ENCODE data around the gene TIAM1. TPM values are rescaled to one million over a fixed set of nuclear protein-coding genes. Genes with fewer than 3 reads are reported as not detected.

Gene TIAM1
- total RNA-seq, 1 donor = 16.3 TPM

- no peaks in the 10 kb centered on the region for H3K79me2 ChIP-seq (ENCODE audit: insufficient read depth, low read length)
- no peak overlapping the region for H3K4me3 ChIP-seq (ENCODE audit: insufficient read depth, low read length)
- no peaks in the 10 kb centered on the region for H4K20me1 ChIP-seq (ENCODE audit: insufficient read depth, low read length)
- DNase-seq (ENCODE audit: insufficient read length, low spot score, missing footprints) = peak; percentile 38
- no peaks in the 10 kb centered on the region for H3K4me1 ChIP-seq (ENCODE audit: insufficient read depth, low read length)
- no peak overlapping the region for H2AFZ ChIP-seq (ENCODE audit: low read length)
- no peaks in the 10 kb centered on the region for H3K27me3 ChIP-seq (ENCODE audit: insufficient read depth, low read length)
- H3K27ac ChIP-seq (ENCODE audit: low read depth, low read length) = no peak overlapping the region
- no peak overlapping the region for H3K4me2 ChIP-seq (ENCODE audit: insufficient read depth, low read length)
- TF ChIP-seq CTCF (IDR thresholded peaks at IDR 0.05; ENCODE audit: extremely low read depth, low read depth, low read length) = no peak
- no peaks in the 10 kb centered on the region for H3K9me3 ChIP-seq (ENCODE audit: low read depth, low read length)
- peaks cover 10% of the 10 kb centered on the region for H3K36me3 ChIP-seq (ENCODE audit: insufficient read depth, low read length)
These were observed 215.8 kb downstream of the TIAM1 start for GRCh38 chr21:31128234-31128633.

DNA sequence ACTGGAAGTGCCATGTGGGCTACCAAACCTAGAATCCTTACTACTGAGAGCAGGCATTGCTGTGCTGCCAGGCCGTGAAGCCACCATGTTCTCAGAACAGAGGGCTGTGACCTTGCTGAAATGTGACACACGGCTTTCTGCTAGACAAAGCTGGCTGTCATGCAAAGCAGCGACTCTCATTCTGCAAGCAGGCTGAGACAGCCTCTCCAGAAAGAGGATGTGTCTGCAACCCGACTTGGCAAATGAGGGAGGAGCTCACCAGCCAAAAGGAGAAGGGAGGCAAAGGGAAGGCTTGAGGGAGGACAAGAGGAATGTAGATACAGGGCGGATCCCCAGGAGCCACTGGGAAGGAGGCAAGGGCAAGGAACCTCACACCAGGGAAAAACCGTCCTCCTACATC, 220.1 kb downstream of the TIAM1 start:
- Histone ChIP-seq H3K4me2 (ENCODE audit: insufficient read depth, low read length) (no peak overlapping the region), H3K79me2 (ENCODE audit: insufficient read depth, low read length) (no peaks in the 10 kb centered on the region), H3K9me3 (ENCODE audit: low read depth, low read length) (no peaks in the 10 kb centered on the region), H3K4me3 (ENCODE audit: insufficient read depth, low read length) (no peak overlapping the region), H3K4me1 (ENCODE audit: insufficient read depth, low read length) (no peaks in the 10 kb centered on the region), H3K27me3 (ENCODE audit: insufficient read depth, low read length) (no peaks in the 10 kb centered on the region), H3K36me3 (ENCODE audit: insufficient read depth, low read length) (peaks cover 7% of the 10 kb centered on the region), H3K27ac (ENCODE audit: low read depth, low read length) (no peak overlapping the region), H2AFZ (ENCODE audit: low read length) (no peak overlapping the region), H4K20me1 (ENCODE audit: insufficient read depth, low read length) (no peaks in the 10 kb centered on the region)
- TF ChIP-seq CTCF (IDR thresholded peaks at IDR 0.05; ENCODE audit: extremely low read depth, low read depth, low read length) = no peak
- DNase-seq (ENCODE audit: insufficient read length, low spot score, missing footprints) = no peak

DNA sequence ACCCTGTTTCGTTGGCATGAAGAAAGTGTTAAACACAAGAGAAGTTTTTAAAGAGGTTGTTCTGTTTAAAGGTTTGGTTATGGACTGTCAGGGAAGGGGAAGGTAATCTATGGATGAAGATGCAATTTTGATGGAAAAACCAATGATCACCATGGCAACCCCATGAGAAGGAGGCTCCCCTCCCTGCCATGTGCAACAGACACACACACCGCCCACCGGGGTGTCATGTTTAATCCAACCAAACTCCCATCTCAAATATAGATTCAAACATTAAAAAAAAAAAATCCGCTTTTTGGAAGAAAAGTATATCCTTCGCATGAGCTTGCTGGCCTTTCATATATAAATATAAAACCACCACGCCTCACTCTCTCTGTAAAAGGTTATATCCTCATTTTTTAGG, 224.9 kb downstream of the TIAM1 start:
- no peak for DNase-seq (ENCODE audit: insufficient read length, low spot score, missing footprints)
- H3K79me2 ChIP-seq (ENCODE audit: insufficient read depth, low read length) = no peaks in the 10 kb centered on the region
- no peaks in the 10 kb centered on the region for H3K9me3 ChIP-seq (ENCODE audit: low read depth, low read length)

More for the DNA sequence above, 224.9 kb downstream of the TIAM1 start:
- Histone ChIP-seq H3K27ac (ENCODE audit: low read depth, low read length) (no peak overlapping the region), H2AFZ (ENCODE audit: low read length) (no peak overlapping the region), H3K4me3 (ENCODE audit: insufficient read depth, low read length) (no peak overlapping the region), H3K36me3 (ENCODE audit: insufficient read depth, low read length) (peaks cover 7% of the 10 kb centered on the region), H3K4me1 (ENCODE audit: insufficient read depth, low read length) (peaks cover 12% of the 10 kb centered on the region), H3K27me3 (ENCODE audit: insufficient read depth, low read length) (no peaks in the 10 kb centered on the region), H3K4me2 (ENCODE audit: insufficient read depth, low read length) (no peak overlapping the region), H4K20me1 (ENCODE audit: insufficient read depth, low read length) (no peaks in the 10 kb centered on the region)
- TF ChIP-seq CTCF (IDR thresholded peaks at IDR 0.05; ENCODE audit: extremely low read depth, low read depth, low read length) = no peak
